Uterus (tissue), 2 donors: ENCODE measurements around the gene RNU7-1.

Source experiments
- CTCF ChIP-seq, 4 experiments: fragments of 200-600 bp in 2 of 4; fragments of 450-650 bp in 2 of 4; sonication (generic) in 2 of 4; IDR thresholded peaks; one replicate each; pipeline ENCODE4 v1.5.1; 2016 to 2019; ENCODE audit warnings: antibody characterized with exemption in 4 of 4, mild to moderate bottlenecking in 2 of 4, moderate library complexity in 1 of 4
- POLR2A ChIP-seq, 2 donors: fragments of 450-650 bp; IDR thresholded peaks; one replicate each; pipeline ENCODE4 v1.6.1; 2016; ENCODE audit warnings: antibody characterized with exemption in 2 of 2, mild to moderate bottlenecking in 1 of 2, moderate library complexity in 1 of 2

DNA sequence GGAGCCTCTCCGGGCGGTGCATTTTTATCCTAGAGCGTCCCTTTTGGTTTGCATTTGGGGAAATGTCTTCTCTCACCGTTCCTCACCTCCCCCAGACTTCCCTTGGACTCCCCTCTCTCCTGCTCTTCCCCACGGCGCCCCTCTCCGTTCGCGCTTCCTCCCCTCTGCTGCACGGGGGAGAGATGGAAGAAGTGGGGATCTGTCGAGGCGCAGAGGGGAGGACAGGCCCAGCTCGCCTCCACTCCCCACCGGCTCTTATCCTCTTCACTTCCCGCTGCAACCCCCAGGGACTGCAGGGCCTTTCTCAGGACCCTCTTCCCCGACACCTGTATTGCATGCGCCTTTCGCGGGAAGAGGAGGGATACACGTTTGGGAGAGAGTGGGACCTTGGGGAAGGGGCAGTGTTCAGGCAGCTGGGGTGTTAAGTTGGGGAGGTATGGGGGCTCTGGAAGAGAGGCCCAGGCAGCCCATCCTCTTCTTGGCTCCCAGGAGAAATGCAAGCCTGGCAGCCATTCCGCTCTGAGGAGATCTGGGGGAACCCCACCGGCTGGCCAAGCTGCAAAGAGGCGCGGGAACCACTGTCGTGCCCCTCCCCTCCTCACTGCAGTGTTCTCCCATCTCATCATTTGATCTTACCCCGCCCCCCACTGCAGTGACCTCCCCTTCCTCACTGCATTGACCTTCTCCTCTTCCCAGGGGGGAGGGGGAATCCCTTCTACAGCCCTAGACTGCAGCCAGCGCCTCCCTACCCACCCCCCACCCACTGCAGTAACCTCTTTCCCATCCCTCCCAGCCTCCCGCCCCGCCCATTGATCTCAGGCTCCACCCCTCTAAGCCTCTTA is 28.4 kb upstream of the RNU7-1 start:
- no peak for TF ChIP-seq CTCF (IDR thresholded peaks at IDR 0.05)
- no peak for TF ChIP-seq POLR2A (IDR thresholded peaks at IDR 0.05)
